DMS 273 (cell line): ENCODE results near the gene NEURL1B.
"Not testable (repeated sequence)": the region's sequence is repeated elsewhere in the genome, so short reads cannot be mapped to it uniquely, and the experiment has no call there.

Experiments
- DNase-seq: peaks from one replicate; lab custom pipeline; 2025; ENCODE audit not compliant: unreplicated experiment; lab: John Stamatoyannopoulos, UW

NEURL1B gene

GRCh38 chr5:172694061-172694460, 53.0 kb downstream of the NEURL1B start:
- DNase-seq = no peak

DNA sequence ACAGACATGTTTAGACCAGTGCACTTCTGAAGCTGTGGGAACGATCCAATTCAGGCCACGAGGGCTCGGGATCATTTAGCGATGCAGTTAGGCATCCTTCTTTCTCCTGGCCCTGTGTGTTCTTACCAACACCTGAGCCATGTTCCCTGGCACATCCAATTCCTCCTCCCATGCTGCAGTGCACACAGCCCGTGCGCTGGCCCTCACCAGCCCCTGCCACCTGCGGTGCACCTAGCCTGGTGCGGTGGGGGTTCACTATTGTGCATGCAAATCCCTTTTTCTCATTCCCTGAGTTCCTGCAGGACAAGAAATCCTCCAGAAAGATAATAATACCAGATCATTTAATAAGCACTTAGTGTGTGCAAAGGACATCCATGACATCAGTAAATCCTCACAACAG, 53.5 kb downstream of the NEURL1B start:
- DNase-seq = no peak

DNA sequence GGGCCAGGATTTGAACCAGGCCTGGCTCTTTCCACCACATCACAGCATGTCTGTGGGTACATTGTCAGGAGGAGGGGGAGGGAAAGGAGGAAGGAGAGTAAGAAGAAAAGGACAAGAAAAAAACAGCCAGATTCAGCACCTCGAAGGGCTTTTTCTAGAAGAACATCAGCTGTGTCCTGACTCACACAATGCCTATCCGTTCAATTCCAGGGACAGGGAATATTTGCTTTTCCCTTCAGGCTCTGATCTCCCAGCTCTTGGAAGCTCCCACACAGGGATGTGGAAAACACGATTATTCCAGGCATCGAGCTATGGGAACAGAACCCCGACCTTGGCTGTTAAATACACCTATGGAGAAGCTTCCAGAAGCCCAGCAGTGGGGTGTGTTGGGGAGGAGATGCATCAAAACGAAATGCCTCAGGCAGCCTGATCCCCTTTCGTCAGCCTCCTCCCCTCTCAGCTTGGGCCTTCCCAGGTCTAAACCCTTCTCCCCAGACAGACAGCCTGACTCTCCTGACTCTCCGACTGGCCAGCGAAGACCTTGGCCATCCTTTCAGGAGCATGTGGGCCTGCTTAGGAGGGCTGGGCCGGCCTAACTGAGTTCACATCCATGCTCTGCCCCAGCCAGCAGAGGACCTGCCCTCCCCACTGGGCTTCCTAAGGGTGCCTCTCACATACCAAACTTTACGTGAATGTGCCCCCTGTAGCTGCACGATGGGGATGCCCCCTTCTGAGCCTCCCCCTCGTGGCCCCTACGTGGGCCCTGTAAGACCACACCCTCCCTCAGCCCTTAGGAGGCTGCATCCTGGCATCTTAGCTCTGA, 54.4 kb downstream of the NEURL1B start:
- DNase-seq = no peak

DNA sequence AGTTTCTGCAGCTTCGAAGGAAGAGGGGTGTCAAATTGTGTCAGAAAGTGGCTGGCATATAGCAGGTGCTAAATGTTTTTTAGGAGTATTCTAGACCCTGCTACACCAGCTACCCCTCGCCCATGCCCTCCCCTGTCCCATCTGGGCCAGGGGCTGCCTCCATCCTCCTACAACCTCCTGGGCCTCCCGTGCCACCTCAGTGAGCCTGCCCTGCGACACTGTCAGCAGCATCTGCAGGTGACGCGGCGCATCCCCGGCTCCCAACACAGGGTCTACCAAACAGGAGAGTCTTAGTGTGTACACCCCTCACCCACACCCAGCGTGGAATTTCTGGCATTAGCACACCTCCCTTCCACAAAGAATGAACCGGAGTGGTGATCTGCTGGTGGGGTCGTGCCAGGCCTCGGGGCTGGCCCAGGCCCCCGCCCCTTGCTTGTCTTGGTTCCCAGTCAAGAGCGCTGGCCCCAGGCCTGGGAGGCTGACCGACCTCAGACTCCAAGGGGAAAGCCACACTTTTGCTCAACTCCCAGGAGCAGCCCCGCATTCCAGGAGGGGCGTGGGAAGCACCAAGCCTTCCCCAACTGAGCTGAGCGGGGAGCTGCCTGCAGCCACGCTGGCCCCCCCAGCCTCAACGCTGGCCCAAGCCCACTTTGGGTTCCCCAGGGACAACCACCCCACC, 55.2 kb downstream of the NEURL1B start:
- DNase-seq = no peak

DNA sequence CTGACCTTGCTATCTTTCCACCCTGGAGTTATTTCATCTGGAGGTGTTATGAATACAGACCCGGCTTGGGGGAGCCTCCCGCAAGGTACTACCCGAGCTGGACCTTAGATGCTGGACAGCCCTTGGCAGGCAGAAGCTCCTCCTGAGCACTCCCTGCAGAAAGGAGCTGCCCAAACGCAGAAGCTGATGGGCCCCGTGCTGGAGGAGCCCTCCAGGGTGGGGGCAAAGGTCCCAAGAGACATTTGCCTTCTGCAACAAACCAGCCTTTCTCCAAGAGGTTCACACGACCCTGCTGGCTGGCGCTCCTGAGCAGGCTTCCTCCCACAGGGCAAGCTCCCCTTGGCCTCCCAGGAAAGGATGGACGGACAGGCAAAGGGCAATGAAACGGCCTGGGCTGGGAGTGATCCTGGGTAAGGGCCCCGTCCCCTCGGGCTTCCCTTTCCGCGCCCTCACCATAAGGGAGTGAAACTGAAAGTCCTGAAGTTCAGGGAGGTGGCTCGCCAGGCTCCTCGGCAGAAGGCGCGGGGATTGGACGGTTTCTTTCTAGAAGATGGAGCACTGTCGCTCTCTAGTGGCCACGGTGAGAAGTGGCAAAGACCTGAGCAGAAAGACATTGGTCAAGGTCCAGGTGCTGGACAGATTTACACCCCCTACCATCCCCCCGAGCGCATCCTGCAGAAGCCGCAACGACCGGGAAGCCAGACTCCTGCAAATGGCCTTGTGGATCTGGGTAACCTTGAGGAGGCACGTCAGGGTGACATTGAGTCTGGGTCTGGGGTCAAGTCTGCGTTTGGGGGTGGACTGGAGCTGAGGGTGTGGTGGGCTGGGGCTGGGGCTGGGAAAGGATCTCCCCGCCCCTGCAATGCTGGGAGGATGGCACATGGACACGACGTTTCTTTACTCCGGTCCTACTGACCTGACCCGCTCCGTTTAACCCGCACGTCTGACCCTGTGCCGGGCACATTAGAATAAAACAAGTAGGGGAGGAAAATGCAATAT, 56.4 kb downstream of the NEURL1B start:
- peak; percentile 92 for DNase-seq

- no peak for DNase-seq
Measured at GRCh38 chr5:172699423-172699822, 58.4 kb downstream of the NEURL1B start.

DNA sequence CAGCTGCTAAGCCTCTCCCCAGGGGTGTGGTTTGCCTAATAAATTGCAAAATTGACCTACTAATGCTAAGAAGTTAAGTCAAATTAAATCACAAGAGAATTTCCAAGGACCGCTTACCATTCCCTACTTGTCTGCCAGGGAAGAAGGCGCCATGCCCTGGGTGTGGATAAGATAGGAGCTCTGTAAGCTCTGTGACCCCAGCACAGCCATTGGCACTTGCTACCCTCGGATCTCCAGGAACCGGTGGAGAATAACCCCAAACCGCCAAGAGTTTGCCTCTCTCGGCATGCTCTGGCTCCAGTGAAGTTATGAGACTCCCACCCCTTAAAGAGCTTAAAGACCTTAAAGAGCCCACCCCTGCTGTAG, 58.9 kb downstream of the NEURL1B start:
- peak; percentile 17 for DNase-seq

DNA sequence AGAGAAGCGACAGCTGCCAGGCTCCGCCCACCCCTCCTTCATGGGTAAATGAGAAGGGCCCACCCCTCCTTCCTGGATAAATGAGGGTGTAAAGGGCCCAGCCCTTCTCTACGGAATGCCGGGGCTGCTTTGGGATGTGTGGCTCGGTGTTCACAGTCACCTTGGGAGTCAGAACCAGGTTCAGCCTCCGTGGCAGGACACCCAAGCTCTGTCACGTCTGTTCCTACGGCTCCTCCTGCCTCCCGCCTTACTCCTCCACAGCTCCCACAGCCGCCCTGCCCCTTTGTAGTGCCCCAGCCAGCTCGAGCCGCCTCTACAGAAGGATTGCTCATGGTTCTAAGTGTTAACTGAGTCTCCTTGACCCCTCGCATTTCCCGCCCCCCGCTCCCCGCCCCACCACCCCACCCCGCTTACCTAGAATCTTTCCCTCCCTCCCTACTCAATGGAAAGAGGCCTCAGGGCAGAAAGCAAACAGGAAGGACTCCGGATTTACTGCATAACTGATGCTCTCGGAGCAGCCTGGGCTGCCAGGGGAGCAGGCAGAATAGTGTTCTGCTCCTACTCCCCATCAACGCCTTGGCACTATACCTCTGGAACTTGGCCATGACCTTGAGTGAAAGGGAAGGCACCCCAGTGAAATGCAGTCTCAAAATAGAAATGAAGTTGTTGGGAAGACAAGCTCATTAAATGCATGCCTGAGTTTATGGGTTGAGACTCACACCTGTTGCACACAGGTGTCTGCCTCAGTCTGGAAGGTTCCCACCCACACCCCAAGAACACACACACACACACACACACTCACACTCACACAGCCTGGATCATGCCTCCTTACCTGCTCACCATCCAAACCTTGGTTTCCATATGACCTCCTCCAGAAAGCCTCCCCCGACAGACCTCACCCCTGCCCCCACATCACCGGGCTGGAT, 59.6 kb downstream of the NEURL1B start:
- no peak for DNase-seq

GRCh38 chr5:172701291-172701656, 60.2 kb downstream of the NEURL1B start:
- no peak for DNase-seq

GRCh38 chr5:172703952-172704351, 62.9 kb downstream of the NEURL1B start:
- no peak for DNase-seq

- DNase-seq = no peak
Measured at GRCh38 chr5:172705576-172706084, 64.6 kb downstream of the NEURL1B start.

- DNase-seq = no peak
Measured at GRCh38 chr5:172706796-172707195, 65.7 kb downstream of the NEURL1B start.

- peak; percentile 88 for DNase-seq
Measured at GRCh38 chr5:172707285-172708182, 66.5 kb downstream of the NEURL1B start.

DNA sequence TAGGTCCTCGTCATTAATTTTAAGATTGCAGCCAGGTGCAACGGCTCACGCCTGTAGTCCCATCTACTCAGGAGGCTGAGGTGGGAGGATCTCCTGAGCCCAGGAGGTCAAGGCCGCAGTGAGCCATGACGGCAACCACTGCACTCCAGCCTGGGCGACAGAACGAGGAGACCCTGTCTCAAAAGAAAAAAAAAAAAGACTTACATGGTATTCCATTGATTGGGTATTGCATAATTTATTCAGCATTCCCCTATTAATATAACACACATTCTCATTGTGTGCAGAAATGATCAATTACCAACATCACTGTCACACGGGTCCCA, 67.1 kb downstream of the NEURL1B start:
- no peak for DNase-seq

- DNase-seq = no peak
Measured at GRCh38 chr5:172710676-172711075, 69.6 kb downstream of the NEURL1B start.

DNA sequence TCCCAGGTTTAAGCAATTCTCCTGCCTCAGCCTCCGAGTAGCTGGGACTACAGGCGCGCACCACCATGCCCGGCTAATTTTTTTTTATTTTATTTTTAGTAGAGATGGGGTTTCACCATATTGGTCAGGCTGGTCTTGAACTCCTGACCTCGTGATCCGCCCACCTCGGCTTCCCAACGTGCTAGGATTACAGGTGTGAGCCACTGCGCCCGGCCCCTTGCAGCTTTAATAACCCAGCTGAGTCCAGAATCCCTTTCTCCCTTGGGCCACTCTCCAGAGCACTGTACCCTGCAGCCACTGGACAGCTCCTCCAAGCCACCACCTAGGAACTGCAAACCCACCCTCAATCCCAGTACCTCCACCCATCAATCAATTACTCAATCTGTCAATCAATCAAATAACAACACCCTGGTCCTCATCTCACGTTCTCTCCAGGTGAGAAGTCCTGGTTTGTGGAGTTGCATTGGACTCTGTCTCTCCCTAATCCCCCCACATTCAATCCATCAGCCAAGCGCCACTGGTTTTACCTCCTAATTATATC, 70.3 kb downstream of the NEURL1B start:
- not testable (repeated sequence) for DNase-seq

- DNase-seq = no peak
Measured at GRCh38 chr5:172712610-172713009, 71.5 kb downstream of the NEURL1B start.

GRCh38 chr5:172713113-172713808, 72.2 kb downstream of the NEURL1B start:
- peak; percentile 73 for DNase-seq
